H1 (cell line): ENCODE data around the gene IKZF5. TPM values are rescaled to one million over a fixed set of nuclear protein-coding genes. Genes with fewer than 3 reads are reported as not detected.

Experiments
- CEBPB ChIP-seq: IDR thresholded peaks from 2 replicates; pipeline ENCODE4 v1.6.1; 2012; ENCODE audit warnings: low read depth, low read length
- CHD2 ChIP-seq: IDR thresholded peaks from 2 replicates; pipeline ENCODE4 v1.6.1; 2012; ENCODE audit warnings: low read length, improper control_type of control experiment
- GABPA ChIP-seq: IDR thresholded peaks from 2 replicates; pipeline ENCODE4 v1.6.1; 2011; ENCODE audit warnings: mild to moderate bottlenecking, low read length, moderate library complexity, borderline replicate concordance; ENCODE audit not compliant: insufficient read depth
- POLR2AphosphoS5 ChIP-seq: IDR thresholded peaks from 2 replicates; pipeline ENCODE4 v1.6.1; 2011; ENCODE audit warnings: low read depth, low read length
- polyA plus RNA-seq, 7 experiments: library from polyadenylated mRNA; depleted of rRNA in 3 of 7; stranded (reverse) in 5 of 7; unstranded in 2 of 7; fragments of >200 nt in 5 of 7; fragments of 200-250 nt in 2 of 7; gene quantifications; 1 replicate in 5 of 7; 2 replicates in 1 of 7; 4 replicates in 1 of 7; pipeline versions ENCODE4 v1.2.1 to v1.2.3, GENCODE V29; 2011 to 2013; ENCODE audit warnings: missing spikeins in 2 of 7, mixed read lengths in 2 of 7
- total RNA-seq: library from RNA; stranded (reverse); fragmentation: NEBNext Ultra II Directional; extraction: Animal tissue kit (Norgen Biotek cat#: 25700); gene quantifications from 2 replicates; pipeline ENCODE4 v1.2.1, GENCODE V29; 2021
- TF ChIP-seq, protein P1 (sequence below): fragments of 300-600 bp; sonication (generic); IDR thresholded peaks from 2 replicates; pipeline ENCODE4 v1.7.1; 2012; ENCODE audit warnings: low read length, moderate library complexity, mild to moderate bottlenecking, inconsistent platforms; ENCODE audit not compliant: insufficient replicate concordance
- TF ChIP-seq, protein P2 (sequence below): IDR thresholded peaks from 2 replicates; pipeline ENCODE4 v1.6.1; 2012; ENCODE audit warnings: low read length, inconsistent platforms

The IKZF5 gene
- total and polyA plus RNA-seq, 2 of the 8 experiments (the other 6 are each of a cell fraction or from before 2014, with no cell fraction given), result 5.2 to 15.3 TPM

DNA sequence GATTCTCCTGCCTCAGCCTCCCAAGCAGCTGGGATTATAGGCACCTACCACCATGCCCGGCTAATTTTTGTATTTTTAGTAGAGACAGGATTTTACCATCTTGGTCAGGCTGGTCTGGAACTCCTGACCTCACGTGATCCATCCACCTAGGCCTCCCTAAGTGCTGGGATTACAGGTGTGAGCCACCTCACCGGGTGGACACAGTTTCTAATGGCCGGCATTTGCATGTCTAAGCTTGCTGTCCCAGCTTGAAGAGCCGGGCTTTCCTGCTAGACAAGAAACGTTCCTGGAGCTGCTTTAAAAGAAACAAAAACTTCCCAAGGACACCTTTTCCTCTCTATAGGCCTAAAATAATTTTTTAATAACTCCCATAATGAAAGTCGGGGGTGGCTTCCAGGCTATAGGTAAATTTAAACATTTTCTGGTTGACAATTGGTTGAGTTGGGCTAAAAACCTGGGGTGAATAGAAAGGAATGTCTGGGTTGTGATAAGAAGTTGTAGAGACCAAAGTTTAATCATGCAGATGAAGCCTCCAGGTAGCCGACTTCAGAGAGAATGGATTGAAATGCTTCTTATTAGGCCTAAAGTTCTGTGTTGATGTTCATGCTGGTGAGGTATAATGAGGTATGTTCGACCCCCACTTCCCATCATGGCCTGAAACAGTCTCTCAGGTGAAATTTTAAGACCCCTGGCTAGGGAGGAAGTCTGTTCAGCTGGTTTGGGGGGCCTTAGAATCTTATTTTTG, 9.0 kb upstream of the IKZF5 start (continued):
- TF ChIP-seq, protein P1, sequence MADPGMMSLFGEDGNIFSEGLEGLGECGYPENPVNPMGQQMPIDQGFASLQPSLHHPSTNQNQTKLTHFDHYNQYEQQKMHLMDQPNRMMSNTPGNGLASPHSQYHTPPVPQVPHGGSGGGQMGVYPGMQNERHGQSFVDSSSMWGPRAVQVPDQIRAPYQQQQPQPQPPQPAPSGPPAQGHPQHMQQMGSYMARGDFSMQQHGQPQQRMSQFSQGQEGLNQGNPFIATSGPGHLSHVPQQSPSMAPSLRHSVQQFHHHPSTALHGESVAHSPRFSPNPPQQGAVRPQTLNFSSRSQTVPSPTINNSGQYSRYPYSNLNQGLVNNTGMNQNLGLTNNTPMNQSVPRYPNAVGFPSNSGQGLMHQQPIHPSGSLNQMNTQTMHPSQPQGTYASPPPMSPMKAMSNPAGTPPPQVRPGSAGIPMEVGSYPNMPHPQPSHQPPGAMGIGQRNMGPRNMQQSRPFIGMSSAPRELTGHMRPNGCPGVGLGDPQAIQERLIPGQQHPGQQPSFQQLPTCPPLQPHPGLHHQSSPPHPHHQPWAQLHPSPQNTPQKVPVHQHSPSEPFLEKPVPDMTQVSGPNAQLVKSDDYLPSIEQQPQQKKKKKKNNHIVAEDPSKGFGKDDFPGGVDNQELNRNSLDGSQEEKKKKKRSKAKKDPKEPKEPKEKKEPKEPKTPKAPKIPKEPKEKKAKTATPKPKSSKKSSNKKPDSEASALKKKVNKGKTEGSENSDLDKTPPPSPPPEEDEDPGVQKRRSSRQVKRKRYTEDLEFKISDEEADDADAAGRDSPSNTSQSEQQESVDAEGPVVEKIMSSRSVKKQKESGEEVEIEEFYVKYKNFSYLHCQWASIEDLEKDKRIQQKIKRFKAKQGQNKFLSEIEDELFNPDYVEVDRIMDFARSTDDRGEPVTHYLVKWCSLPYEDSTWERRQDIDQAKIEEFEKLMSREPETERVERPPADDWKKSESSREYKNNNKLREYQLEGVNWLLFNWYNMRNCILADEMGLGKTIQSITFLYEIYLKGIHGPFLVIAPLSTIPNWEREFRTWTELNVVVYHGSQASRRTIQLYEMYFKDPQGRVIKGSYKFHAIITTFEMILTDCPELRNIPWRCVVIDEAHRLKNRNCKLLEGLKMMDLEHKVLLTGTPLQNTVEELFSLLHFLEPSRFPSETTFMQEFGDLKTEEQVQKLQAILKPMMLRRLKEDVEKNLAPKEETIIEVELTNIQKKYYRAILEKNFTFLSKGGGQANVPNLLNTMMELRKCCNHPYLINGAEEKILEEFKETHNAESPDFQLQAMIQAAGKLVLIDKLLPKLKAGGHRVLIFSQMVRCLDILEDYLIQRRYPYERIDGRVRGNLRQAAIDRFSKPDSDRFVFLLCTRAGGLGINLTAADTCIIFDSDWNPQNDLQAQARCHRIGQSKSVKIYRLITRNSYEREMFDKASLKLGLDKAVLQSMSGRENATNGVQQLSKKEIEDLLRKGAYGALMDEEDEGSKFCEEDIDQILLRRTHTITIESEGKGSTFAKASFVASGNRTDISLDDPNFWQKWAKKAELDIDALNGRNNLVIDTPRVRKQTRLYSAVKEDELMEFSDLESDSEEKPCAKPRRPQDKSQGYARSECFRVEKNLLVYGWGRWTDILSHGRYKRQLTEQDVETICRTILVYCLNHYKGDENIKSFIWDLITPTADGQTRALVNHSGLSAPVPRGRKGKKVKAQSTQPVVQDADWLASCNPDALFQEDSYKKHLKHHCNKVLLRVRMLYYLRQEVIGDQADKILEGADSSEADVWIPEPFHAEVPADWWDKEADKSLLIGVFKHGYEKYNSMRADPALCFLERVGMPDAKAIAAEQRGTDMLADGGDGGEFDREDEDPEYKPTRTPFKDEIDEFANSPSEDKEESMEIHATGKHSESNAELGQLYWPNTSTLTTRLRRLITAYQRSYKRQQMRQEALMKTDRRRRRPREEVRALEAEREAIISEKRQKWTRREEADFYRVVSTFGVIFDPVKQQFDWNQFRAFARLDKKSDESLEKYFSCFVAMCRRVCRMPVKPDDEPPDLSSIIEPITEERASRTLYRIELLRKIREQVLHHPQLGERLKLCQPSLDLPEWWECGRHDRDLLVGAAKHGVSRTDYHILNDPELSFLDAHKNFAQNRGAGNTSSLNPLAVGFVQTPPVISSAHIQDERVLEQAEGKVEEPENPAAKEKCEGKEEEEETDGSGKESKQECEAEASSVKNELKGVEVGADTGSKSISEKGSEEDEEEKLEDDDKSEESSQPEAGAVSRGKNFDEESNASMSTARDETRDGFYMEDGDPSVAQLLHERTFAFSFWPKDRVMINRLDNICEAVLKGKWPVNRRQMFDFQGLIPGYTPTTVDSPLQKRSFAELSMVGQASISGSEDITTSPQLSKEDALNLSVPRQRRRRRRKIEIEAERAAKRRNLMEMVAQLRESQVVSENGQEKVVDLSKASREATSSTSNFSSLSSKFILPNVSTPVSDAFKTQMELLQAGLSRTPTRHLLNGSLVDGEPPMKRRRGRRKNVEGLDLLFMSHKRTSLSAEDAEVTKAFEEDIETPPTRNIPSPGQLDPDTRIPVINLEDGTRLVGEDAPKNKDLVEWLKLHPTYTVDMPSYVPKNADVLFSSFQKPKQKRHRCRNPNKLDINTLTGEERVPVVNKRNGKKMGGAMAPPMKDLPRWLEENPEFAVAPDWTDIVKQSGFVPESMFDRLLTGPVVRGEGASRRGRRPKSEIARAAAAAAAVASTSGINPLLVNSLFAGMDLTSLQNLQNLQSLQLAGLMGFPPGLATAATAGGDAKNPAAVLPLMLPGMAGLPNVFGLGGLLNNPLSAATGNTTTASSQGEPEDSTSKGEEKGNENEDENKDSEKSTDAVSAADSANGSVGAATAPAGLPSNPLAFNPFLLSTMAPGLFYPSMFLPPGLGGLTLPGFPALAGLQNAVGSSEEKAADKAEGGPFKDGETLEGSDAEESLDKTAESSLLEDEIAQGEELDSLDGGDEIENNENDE, result peak; percentile 70
- no peak for TF ChIP-seq CHD2
- TF ChIP-seq, protein P2, sequence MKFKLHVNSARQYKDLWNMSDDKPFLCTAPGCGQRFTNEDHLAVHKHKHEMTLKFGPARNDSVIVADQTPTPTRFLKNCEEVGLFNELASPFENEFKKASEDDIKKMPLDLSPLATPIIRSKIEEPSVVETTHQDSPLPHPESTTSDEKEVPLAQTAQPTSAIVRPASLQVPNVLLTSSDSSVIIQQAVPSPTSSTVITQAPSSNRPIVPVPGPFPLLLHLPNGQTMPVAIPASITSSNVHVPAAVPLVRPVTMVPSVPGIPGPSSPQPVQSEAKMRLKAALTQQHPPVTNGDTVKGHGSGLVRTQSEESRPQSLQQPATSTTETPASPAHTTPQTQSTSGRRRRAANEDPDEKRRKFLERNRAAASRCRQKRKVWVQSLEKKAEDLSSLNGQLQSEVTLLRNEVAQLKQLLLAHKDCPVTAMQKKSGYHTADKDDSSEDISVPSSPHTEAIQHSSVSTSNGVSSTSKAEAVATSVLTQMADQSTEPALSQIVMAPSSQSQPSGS, result no peak
- no peak for TF ChIP-seq GABPA
- no peak for TF ChIP-seq CEBPB
- no peak for TF ChIP-seq POLR2AphosphoS5
